Measurements from ENCODE around the gene BANK1.

GRCh38 chr4:101870874-101871273 is 80.3 kb downstream of the BANK1 start:
- TF ChIP-seq CTCF (IDR thresholded peaks at IDR 0.05; ENCODE audit: low read depth, low read length) (no peak), POLR2A (IDR thresholded peaks at IDR 0.05; ENCODE audit: extremely low read depth, insufficient read length) (no peak)
- TF ChIP-seq, protein P1, sequence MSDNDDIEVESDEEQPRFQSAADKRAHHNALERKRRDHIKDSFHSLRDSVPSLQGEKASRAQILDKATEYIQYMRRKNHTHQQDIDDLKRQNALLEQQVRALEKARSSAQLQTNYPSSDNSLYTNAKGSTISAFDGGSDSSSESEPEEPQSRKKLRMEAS (IDR thresholded peaks at IDR 0.05; ENCODE audit: low read depth, low read length): no peak
